NCI-H2107 treated with DMSO at 0.1 percent for 48 hours (cell line): ENCODE results near the gene HOXD9.

ENCODE experiments used
- DNase-seq: peaks from one replicate; lab custom pipeline; 2025; ENCODE audit not compliant: unreplicated experiment; lab: John Stamatoyannopoulos, UW

Gene HOXD9

DNA sequence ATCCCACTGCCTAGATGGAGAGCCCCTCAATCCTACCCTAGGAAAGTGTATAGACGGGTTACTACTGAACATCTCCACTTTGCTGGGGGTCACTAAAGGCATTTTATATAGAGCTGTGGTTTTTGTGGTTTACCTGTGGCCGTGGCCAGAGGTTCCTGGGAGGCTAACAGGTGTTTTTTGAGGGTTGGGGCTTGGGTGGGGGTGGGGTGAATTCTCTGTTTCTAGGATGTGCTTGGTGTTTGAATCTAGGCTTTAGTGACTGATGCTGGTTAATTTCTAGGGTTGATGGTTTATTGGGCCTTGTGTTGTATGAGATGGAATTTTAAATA lies 14.7 kb downstream of the HOXD9 start:
- no peak for DNase-seq

DNA sequence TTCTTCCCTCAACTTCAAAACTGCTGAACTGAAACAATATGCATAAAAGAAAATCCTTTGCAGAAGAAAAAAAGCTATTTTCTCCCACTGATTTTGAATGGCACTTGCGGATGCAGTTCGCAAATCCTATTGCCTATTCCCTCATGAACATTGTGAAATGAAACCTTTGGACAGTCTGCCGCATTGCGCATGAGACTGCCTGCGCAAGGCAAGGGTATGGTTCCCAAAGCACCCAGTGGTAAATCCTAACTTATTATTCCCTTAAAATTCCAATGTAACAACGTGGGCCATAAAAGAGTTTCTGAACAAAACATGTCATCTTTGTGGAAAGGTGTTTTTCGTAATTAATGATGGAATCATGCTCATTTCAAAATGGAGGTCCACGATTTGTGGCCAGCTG lies 15.4 kb downstream of the HOXD9 start:
- DNase-seq, result no peak

DNA sequence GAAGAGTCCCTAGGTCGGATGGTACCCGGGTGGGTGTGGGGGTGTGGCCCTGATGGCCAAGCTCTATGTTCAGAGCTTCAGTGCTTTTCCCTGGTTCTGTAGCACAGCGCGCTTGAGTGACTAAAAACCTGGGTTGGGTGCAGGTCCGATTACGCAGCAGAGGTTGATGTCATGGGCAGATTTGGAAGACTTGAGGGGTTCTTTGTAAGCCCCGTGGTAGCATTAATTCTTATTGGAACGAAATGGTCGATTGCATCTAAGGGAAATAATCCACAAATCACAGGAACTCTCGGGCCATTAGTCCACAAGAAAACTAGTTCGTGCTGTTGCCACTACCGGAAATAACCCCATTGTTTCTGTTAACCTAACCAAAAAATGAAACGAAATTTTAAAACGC lies 16.0 kb downstream of the HOXD9 start:
- DNase-seq, result no peak

DNA sequence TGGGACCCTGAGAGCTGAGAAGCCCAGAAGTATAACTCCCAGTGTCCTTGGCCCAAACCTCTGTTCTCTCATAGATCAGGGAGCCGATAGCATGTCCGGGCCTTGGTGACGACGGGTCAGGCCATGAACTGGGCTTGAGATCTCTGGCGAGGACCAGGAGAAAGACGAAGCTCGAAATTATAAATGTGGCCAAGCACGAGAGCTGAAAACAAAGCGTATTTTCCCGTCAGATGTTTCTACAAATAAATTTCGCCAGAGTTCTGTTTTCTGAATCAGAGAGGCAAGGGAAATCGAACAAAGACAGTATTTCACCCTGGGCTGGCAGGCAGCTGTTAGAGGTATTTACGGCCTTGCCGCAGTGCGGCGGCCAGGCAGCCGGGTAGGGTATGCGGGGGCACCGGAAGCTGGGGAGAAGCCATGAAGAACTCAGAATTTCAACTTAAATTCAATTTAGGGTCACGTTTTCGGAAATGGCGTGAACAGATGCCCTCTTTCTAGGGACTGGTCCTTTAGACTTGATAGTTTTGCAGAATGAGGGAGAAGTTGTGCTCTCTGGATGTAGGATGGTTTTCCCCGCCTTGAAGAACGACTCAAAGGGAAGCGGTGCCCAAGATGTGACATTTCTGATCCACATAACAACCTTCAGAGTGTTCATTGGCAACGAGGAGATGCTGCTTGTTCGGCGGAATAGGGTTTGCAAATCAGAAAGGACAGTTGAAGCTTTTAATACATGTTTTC lies 16.6 kb downstream of the HOXD9 start:
- no peak for DNase-seq

DNA sequence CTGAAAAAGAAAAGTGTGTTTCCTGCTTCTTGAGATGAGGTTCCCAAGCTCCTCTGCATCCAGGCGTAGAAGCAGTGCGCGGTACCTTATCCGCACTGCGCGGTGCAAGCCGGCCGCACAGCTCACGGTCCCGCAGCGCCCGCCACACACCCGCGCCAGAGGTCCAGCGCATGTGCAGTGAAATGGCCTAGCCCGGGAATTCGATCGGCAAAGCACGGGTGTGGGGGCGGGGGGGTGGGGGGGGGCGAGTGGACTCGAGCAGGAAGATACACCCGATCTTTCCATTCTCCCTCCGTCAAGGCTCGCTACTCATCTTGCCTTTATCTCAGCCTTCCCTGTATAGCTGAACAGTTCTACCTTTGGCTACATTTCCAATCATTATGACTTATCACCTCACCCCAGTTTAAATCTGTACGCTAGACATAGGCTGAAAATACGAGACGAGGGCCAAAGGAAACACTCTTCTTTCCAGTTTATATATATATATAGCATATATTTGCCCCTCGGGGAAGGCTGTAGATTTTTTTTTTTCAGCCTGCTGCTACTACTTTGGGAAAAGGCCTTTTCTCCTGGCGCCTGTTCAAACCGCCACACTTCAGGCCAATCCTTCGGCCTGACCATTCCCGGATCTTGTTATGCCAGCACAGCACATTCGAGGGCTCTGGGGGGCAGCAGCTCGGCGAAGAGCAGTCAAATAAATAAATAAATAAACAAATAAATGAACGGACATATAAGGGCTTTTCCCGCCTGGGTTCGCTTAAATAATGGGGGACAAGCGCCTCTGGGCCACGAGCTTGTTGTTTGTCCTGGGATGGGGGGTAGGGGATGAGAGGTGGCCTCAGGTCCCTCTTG lies 17.4 kb downstream of the HOXD9 start:
- no peak for DNase-seq

DNA sequence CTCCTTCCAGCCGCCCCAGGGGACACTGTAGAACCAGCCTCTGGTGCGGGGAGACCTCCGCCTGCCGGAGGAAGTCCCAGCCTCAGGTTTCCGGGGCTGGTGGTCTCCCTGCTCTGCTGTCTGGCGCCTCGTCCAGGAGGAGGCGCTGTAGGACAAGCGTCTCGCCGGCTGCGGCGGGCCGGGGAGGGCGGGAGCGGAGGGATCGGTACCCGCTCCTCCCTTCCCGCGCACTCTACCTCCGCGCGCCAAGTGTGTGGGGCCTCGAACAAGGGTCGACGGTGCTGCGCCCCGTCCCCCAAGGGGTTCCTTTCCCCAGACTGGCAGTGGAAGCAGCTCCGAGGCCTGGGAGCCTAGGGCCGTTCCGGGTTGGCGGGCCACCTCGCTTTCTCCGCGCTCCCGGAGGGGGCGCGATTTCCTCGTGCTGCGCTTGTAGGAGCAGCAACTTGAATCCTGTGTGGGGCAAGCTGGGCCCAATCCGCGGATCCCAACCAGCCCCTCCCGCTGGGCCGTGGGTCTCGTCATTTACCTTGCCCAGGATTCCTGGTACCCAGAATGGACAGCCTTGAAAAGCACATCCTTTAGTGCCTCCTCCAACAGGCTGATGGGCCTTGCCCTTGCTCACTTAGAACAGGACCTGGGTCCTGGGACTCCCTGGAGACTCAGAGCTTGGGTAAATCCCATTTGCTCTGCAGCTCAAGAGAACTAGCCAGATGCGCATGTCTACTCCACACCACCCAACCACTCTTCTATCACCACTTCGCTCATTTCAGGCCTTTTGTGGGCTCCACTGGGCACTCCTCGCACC lies 18.2 kb downstream of the HOXD9 start:
- no peak for DNase-seq

DNA sequence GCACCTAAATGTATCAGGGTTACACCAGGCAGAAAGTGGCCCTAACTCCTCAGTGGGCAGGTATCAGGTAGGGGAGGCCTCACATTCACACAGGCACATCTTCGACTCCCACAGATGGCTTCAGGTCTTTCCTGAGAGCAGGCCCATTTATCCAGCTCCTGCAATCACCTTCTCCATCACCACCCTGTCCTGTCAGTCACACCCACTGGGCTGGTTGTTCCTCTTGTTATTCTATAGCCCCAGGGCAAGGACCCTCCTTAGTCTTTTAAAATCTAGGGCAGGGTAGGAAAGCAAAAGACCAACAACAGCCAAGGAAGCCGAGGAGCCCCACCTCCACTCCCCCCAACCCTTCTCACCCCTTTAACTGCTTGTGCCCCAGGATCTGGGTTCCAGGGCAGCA lies 19.8 kb downstream of the HOXD9 start:
- no peak for DNase-seq

DNA sequence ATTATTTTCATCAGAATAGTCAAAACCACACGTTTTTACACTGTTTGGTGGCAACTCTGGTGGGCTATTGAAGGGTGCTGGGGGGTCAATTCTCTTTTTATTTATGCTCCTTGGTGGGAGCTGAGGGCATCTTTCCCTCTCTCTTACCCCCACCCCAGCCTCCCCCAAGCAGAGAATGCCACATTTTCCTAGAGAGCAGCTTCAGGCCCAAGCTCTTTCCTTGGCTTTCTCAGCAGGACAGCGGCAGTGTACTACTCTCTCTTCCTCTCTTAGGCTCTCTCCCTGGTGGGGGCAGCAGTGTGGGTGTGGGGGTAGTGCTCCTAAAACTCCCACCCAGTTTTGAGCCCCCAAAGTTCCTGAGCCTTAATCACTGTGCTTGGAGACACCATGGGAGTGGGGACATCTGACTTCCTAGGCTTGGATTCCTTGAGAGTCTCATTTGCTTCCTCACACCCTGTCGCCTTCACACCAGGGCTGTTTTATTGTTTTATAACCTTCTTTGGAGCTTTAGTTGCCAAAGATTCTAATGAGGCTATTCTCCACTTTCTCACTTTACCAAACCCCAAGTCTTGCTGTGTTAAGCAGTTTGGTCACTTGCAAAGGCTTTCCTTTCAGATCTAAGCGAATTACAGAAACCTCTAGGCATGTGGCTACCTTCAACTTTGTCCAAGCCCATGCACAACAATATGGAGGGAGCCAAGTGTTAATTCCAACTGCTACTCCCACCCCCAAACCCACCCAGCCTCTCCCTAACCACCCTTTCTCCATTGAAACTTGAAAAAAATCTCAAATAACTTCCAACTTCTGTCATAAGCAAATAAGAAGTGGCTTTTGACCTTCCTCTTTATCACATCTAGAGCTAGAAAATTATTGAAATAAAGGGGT lies 22.8 kb downstream of the HOXD9 start:
- DNase-seq, result no peak

DNA sequence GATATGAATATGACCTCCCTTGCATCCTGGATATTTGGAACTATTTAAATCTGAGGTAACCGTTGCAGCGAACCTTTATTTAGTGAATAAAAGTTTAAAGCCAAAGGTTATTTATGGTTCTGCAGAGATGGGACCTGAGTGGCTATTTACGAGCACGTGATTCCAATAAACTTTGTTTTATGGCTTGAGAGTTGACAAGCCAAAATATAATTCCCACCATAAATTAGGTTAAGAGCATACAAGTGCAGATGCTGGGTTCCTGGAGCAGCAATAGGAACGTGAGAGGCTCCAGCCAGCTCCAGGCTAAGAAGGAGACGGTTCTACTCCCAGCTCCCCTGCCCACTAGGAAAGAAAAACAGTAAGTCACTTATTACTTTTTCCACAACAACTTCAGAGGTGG lies 23.6 kb downstream of the HOXD9 start:
- no peak for DNase-seq

DNA sequence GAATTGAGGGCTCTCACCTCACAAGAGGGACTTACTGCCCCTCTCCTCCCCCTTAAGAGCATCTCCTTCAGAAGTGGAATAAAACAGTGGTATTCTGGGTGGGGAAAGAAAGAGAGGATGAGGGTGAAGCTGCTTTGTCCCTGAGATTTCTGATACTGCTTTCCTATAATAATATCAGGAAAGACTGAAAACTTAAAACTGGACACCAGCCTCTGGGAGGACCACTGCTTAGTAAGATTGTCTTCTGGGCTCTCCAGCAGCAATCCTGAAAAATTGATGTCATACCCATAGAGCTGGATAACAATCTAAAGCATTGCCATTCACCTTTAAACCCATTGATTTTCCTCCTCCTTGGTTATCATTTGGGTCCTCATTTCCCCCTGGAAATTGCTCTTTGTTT lies 24.1 kb downstream of the HOXD9 start:
- no peak for DNase-seq

DNA sequence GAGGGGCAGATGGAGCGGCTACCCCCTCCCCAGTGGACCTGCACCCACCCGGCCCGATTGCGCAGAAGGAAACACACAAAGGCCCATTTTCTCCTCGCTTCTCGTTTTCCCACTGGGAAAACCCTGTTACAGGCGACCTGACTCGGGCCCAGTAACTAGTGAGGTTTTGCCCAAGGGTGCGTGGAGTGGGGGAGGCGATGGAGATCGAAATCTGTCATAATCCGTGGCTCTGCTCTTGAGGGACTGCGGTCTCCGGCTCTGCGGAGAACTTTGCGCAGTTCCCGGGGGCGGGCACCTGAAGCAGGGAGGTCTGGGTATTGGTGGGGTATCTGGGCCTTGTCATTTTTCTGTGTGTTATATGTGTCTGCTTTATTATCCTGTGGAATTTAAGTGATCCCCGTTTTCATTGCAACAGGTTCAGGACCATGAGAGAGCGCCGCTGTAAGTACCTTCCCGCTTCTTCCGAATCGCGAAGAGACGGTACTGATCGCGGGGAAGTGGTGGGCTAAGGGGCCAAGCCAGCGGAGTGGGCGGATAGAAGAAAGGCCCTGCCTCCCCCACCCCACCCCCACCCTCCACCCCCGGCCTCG lies 24.8 kb downstream of the HOXD9 start:
- no peak for DNase-seq

DNA sequence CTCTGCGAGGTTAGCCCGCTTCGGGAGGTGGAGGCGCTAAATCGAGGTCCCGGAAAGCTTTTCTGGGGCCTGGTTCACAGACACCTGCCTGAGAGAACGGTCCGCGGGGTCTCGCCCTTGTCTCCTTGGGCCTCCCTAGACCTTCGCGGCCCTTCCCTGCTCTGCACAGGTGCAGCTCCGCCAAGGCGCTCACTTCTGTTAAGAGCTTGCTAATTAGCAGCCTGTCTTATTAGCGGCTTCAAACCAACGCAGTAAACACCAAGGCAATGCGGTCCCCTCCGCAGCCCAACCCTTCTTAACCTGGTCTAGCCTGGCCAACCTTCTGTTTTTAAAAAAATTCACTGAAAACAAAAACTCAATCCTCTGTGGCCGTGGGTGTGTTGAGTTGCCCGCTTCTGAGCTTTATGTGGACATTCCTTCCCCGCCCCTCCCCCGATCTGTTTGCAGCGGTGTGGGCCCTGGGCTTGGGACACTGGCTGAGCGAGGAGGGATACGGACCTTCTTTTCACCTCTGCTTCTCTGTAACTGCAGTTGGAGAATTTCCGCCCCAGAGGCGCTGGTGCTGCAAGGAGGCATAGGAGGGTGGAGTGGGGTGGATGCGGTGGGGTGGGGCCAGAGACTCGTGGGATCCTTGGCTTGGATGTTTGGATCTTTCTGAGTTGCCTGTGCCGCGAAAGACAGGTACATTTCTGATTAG lies 25.4 kb downstream of the HOXD9 start:
- DNase-seq, result no peak

DNA sequence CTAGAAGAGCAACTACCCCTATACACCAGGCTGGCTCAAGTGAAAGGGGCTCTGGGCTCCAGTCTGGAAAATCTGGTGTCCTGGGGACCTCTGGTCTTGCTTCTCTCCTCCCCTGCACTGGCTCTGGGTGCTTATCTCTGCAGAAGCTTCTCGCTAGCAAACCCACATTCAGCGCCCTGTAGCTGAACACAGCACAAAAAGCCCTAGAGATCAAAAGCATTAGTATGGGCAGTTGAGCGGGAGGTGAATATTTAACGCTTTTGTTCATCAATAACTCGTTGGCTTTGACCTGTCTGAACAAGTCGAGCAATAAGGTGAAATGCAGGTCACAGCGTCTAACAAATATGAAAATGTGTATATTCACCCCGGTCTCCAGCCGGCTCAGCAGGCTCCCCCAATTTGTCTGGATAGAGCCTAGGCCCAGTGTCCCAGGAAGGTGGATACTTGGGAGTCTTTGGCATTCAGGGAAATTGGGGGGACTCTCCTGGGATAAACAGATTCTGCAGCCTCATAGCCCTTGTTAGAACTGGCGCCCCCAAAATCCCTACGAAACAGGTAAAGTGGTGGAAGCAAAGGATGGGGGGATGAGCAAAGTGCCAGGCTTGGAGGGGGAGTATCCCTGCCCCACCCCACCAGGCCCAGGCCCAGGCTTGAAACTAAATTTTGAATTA lies 26.4 kb downstream of the HOXD9 start:
- no peak for DNase-seq

DNA sequence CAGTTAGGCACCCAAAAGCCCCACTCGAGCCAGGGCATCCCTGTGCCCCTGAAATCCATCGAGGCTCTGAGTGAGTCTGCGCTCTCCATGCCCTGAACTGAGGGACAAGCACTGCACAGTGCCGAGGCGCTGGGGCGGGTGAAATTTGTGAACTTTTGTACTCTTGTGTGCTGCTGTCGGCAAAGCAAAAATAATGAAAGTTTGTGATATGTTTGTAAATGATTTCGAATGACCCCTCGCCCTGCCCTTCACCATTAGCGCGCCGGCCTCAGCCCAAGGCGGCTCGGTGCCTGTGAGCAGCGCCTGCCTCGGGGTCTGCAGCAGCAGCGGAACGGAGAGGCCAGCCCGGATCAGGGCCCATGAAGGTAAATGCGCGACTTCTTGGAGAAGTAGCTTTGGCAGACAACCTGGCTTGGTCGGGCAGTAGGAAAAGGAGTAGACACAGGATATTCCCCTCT lies 27.0 kb downstream of the HOXD9 start:
- DNase-seq, result no peak

DNA sequence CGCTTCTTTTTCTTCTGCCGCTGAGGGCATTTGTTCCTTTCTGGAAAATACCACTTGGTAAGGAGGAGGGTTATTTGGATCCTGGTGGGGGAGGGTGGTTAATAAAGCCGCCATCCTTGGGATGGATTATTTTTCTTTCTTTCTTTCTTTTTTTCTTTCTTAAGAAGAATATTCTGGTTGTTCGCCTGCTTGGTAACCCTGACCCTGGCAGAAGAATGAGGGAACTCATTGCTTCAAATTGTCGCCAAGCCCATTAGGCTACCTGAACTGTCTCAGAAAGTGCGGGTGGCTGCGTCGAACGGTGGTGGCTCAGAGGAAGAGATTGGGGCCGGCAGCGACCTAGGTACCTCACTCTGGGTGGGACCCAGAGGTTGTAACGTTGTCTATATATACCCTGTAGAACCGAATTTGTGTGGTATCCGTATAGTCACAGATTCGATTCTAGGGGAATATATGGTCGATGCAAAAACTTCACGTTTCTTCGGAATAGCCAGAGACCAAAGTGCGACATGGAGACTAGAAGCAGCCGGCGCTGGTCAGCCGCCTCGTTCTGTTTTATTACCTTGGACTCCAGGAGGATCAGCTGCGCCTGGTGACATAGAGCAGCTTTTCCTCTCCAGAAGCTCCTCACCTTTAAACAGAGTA lies 27.5 kb downstream of the HOXD9 start:
- DNase-seq, result no peak

DNA sequence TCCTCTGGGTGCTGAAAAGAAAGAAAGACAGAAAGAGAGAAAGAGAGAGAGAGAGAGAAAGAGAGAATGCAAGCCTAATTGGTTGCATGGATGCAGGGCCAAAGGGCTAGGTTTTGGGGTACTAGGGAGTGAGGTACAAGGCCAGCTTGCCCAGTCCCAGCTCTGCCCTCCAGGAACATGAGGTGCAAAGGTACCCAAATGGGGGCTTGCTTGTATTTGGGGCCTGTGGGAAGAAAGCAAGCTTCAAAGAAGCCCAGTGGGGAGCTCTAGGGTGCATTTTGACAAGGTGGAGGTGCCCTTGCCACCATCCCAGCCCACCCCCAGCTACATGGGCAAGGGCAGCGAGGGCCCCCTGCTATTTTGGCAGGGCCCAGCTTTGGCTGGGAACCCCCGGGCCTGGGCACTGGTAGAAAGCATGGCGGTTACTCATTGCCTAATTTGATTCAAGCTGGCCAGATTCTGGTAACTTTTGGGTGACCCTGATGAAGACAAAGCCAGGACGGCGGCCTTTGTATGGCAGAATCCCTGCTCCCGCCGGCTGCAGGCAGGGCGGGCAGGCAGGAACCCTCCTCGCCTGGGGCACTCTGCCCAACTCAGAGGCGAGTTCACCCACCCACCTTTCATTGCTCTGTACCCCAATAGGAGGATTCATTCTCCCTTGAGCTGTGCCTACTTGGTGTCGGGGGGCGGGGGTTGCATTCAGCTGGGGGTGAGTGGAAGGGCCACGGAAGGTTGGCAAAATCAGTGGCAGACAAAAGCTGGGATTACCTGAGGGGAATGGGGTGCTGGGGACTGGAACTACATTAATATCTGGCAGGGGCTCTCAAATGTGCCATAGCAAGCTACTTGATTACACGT lies 28.3 kb downstream of the HOXD9 start:
- DNase-seq, result no peak

DNA sequence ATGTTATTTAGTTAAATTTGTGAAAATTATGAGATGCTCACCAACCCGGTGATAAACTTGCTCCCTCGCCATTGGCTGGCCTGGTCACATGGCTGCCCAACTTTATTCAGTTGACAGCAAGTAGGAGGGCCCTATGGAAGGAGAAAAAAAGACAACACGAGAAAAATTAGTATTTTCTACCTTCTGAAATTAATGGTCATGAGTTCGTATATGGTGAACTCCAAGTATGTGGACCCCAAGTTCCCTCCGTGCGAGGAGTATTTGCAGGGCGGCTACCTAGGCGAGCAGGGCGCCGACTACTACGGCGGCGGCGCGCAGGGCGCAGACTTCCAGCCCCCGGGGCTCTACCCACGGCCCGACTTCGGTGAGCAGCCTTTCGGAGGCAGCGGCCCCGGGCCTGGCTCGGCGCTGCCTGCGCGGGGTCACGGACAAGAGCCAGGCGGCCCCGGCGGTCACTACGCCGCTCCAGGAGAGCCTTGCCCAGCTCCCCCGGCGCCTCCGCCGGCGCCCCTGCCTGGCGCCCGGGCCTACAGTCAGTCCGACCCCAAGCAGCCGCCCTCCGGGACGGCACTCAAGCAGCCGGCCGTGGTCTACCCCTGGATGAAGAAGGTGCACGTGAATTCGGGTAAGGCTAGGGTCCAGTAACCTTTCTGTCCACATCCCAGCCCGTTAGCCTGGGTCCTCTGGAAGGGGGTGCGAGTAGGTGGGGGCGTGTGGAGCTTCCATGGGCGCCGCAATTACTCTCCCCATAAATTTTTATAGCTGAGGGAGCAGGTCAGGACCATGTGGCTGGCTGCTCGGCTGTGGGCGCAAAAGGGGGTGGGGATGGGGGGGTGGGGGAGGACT lies 29.1 kb downstream of the HOXD9 start, which contains the start of gene HOXD4:
TSS of gene HOXD4 (plus strand) at position 109 of the 846 bp plus-strand sequence. CDS start at position 193, 84 bp downstream.
- no peak for DNase-seq
